ENCODE measurements around the gene FCHSD2. TPM values are rescaled to one million over a fixed set of nuclear protein-coding genes. Genes with fewer than 3 reads are reported as not detected.
A peak's percentile ranks its signal among the peaks of the same experiment; 100 is the strongest.

FCHSD2 gene
- total RNA-seq, 1 donor from 2014 or later = 16.3 TPM

- H3K36me3 ChIP-seq = peaks cover 31 to 46% of the 10 kb centered on the region in 2 donors
- no peaks in the 10 kb centered on the region for H3K9me3 ChIP-seq
- peaks cover 0 to 3% of the 10 kb centered on the region in 2 donors for H3K4me1 ChIP-seq
- no peak overlapping the region for H3K27ac ChIP-seq
- H3K4me3 ChIP-seq = no peak overlapping the region
- no peaks in the 10 kb centered on the region for H3K27me3 ChIP-seq
- no peak for DNase-seq (ENCODE audit: low spot score in 2 of 2)
- intact Hi-C loops (cut with DNase I) = no loop called here
- no peak for TF ChIP-seq CTCF (IDR thresholded peaks at IDR 0.05)
Measured at GRCh38 chr11:72842126-72842525, 300.0 kb downstream of the FCHSD2 start.

GRCh38 chr11:72841397-72841796 lies 300.7 kb downstream of the FCHSD2 start:
- H3K4me3 ChIP-seq = no peak overlapping the region
- no peak for TF ChIP-seq CTCF (IDR thresholded peaks at IDR 0.05)
- H3K27ac ChIP-seq = no peak overlapping the region
- intact Hi-C loops (cut with DNase I) = no loop called here
- H3K27me3 ChIP-seq = no peaks in the 10 kb centered on the region
- no peaks in the 10 kb centered on the region for H3K9me3 ChIP-seq
- no peak for DNase-seq (ENCODE audit: low spot score in 2 of 2)
- peaks cover 0 to 8% of the 10 kb centered on the region in 2 donors for H3K4me1 ChIP-seq
- H3K36me3 ChIP-seq = peaks cover 28 to 46% of the 10 kb centered on the region in 2 donors

- Histone ChIP-seq H3K27ac (no peak overlapping the region), H3K36me3 (peaks cover 28 to 46% of the 10 kb centered on the region in 2 donors), H3K9me3 (no peaks in the 10 kb centered on the region), H3K4me3 (no peak overlapping the region), H3K27me3 (no peaks in the 10 kb centered on the region), H3K4me1 (peaks cover 0 to 15% of the 10 kb centered on the region in 2 donors)
- TF ChIP-seq CTCF (IDR thresholded peaks at IDR 0.05) = no peak
- intact Hi-C loops (cut with DNase I) = no loop called here
- DNase-seq (ENCODE audit: low spot score in 2 of 2) = no peak
Measured at GRCh38 chr11:72840780-72841179, 301.3 kb downstream of the FCHSD2 start.

- no peak overlapping the region for H3K4me3 ChIP-seq
- no peaks in the 10 kb centered on the region for H3K9me3 ChIP-seq
- H3K27ac ChIP-seq = peak overlapping the region; percentile 4 to 43
- H3K4me1 ChIP-seq = peaks cover 8 to 32% of the 10 kb centered on the region in 2 donors
- no peak for TF ChIP-seq CTCF (IDR thresholded peaks at IDR 0.05)
- H3K27me3 ChIP-seq = no peaks in the 10 kb centered on the region
- intact Hi-C loops (cut with DNase I) = no loop called here
- no peak for DNase-seq (ENCODE audit: low spot score in 2 of 2)
- peaks cover 28 to 46% of the 10 kb centered on the region in 2 donors for H3K36me3 ChIP-seq
Measured at GRCh38 chr11:72838691-72839305, 303.3 kb downstream of the FCHSD2 start.

GRCh38 chr11:72836111-72836510 lies 306.0 kb downstream of the FCHSD2 start:
- intact Hi-C loops (cut with DNase I) = no loop called here
- no peak for DNase-seq (ENCODE audit: low spot score in 2 of 2)
- H3K4me1 ChIP-seq = peaks cover 23 to 56% of the 10 kb centered on the region in 2 donors

More at GRCh38 chr11:72836111-72836510, 306.0 kb downstream of the FCHSD2 start:
- H3K4me3 ChIP-seq = no peak overlapping the region
- peaks cover 16 to 25% of the 10 kb centered on the region in 2 donors for H3K36me3 ChIP-seq
- no peaks in the 10 kb centered on the region for H3K9me3 ChIP-seq
- H3K27me3 ChIP-seq = no peaks in the 10 kb centered on the region
- no peak for TF ChIP-seq CTCF (IDR thresholded peaks at IDR 0.05)
- peak overlapping the region; percentile 97 to 99 for H3K27ac ChIP-seq
